OCI-LY1 (cell line): ENCODE data around the gene DDX28.
A peak's percentile ranks its signal among the peaks of the same experiment; 100 is the strongest.

Experiments used
- H2AFZ ChIP-seq: fragments of 200-600 bp; sonication (generic), shearing (Covaris generic); 2 replicates; pipeline ENCODE4 v1.6.0; 2014; ENCODE audit warnings: antibody characterized with exemption, mild to moderate bottlenecking, low read length
- H3F3A ChIP-seq: fragments of 200-600 bp; sonication (generic), shearing (Covaris generic); 2 replicates; pipeline ENCODE4 v1.6.0; 2014; ENCODE audit warnings: mild to moderate bottlenecking, antibody characterized with exemption, low read length, moderate library complexity; ENCODE audit not compliant: insufficient read depth
- H3K27ac ChIP-seq: fragments of 200-600 bp; sonication (generic); 2 replicates; pipeline ENCODE4 v1.5.1; 2014; ENCODE audit warnings: low read length, mixed run types, mild to moderate bottlenecking, low read depth; ENCODE audit not compliant: poor library complexity, severe bottlenecking
- H3K27me3 ChIP-seq: fragments of 200-600 bp; sonication (generic); 2 replicates; pipeline ENCODE4 v1.6.0; 2014; ENCODE audit warnings: antibody characterized with exemption, mild to moderate bottlenecking, low read length, moderate library complexity; ENCODE audit not compliant: insufficient read depth
- H3K36me3 ChIP-seq: fragments of 200-600 bp; sonication (generic); 2 replicates; pipeline ENCODE4 v1.6.1; 2014; ENCODE audit warnings: mild to moderate bottlenecking, antibody characterized with exemption, low read length, moderate library complexity, mixed read lengths; ENCODE audit not compliant: insufficient read depth
- H3K4me1 ChIP-seq: fragments of 200-600 bp; sonication (generic); 2 replicates; pipeline ENCODE4 v1.5.1; 2014; ENCODE audit warnings: mild to moderate bottlenecking, low read length, moderate library complexity; ENCODE audit not compliant: insufficient read depth, severe bottlenecking
- H3K4me2 ChIP-seq: fragments of 200-600 bp; sonication (generic), shearing (Covaris generic); 2 replicates; pipeline ENCODE4 v1.6.1; 2014; ENCODE audit warnings: low read length
- H3K4me3 ChIP-seq: fragments of 200-600 bp; sonication (generic); 2 replicates; pipeline ENCODE4 v1.5.1; 2014; ENCODE audit warnings: low read length, low read depth, mild to moderate bottlenecking, mixed read lengths; ENCODE audit not compliant: poor library complexity, severe bottlenecking
- H3K79me2 ChIP-seq: fragments of 200-600 bp; shearing (Covaris generic); 2 replicates; pipeline ENCODE4 v1.6.1; 2016; ENCODE audit warnings: mixed run types, low read length, mixed read lengths; ENCODE audit not compliant: insufficient read depth
- H3K9ac ChIP-seq: fragments of 200-600 bp; sonication (generic), shearing (Covaris generic); 2 replicates; pipeline ENCODE4 v1.6.1; 2014; ENCODE audit warnings: mild to moderate bottlenecking, low read length, mixed read lengths
- H3K9me2 ChIP-seq: fragments of 200-600 bp; sonication (generic), shearing (Covaris generic); 2 replicates; pipeline ENCODE4 v1.6.1; 2014; ENCODE audit warnings: low read depth, mild to moderate bottlenecking, low read length, mixed read lengths
- H3K9me3 ChIP-seq: fragments of 200-600 bp; shearing (Covaris generic); 2 replicates; pipeline ENCODE4 v1.6.1; 2014; ENCODE audit warnings: low read length, mixed read lengths
- H4K20me1 ChIP-seq: fragments of 200-600 bp; sonication (generic), shearing (Covaris generic); 2 replicates; pipeline ENCODE4 v1.6.0; 2016; ENCODE audit warnings: mild to moderate bottlenecking, low read length; ENCODE audit not compliant: insufficient read depth
- CTCF ChIP-seq: fragments of 200-600 bp; sonication (generic), shearing (Covaris generic); IDR thresholded peaks from 2 replicates; pipeline ENCODE4 v1.5.1; 2017; ENCODE audit warnings: mild to moderate bottlenecking, antibody characterized with exemption, low read length, moderate library complexity, mixed read lengths
- EZH2 ChIP-seq: fragments of 200-600 bp; sonication (generic), shearing (Covaris generic); IDR thresholded peaks from 2 replicates; pipeline ENCODE4 v1.8.0; 2017; ENCODE audit warnings: borderline replicate concordance, mixed run types, mild to moderate bottlenecking, antibody characterized with exemption, low read length, moderate library complexity, mixed read lengths

The DDX28 gene

GRCh38 chr16:68040506-68041288 lies 17.7 kb upstream of the DDX28 start:
- H3K4me2 ChIP-seq = no peak overlapping the region
- no peak overlapping the region for H2AFZ ChIP-seq
- H3K27ac ChIP-seq = peak overlapping the region; percentile 90
- TF ChIP-seq CTCF (peak; percentile 93), EZH2 (no peak)
- no peaks in the 10 kb centered on the region for H3K79me2 ChIP-seq
- H4K20me1 ChIP-seq = no peaks in the 10 kb centered on the region
- H3K9me3 ChIP-seq = no peaks in the 10 kb centered on the region
- H3K4me1 ChIP-seq = peaks cover 24% of the 10 kb centered on the region
- H3F3A ChIP-seq = no peaks in the 10 kb centered on the region
- no peak overlapping the region for H3K4me3 ChIP-seq
- H3K9ac ChIP-seq = no peak overlapping the region
- peaks cover 34% of the 10 kb centered on the region for H3K36me3 ChIP-seq
- no peaks in the 10 kb centered on the region for H3K27me3 ChIP-seq
- H3K9me2 ChIP-seq = no peaks in the 10 kb centered on the region

- Histone ChIP-seq H3F3A (no peaks in the 10 kb centered on the region), H3K36me3 (peaks cover 25% of the 10 kb centered on the region), H4K20me1 (no peaks in the 10 kb centered on the region), H3K9ac (peak overlapping the region; percentile 54), H3K27ac (peak overlapping the region; percentile 90), H3K9me2 (no peaks in the 10 kb centered on the region), H3K4me2 (peak overlapping the region; percentile 51), H3K4me3 (peak overlapping the region; percentile 37), H3K79me2 (no peaks in the 10 kb centered on the region), H3K27me3 (no peaks in the 10 kb centered on the region), H3K9me3 (no peaks in the 10 kb centered on the region), H2AFZ (no peak overlapping the region), H3K4me1 (peaks cover 24% of the 10 kb centered on the region)
- TF ChIP-seq EZH2 (no peak), CTCF (no peak)
These were observed 15.0 kb upstream of the DDX28 start for GRCh38 chr16:68037841-68038597.

GRCh38 chr16:68035227-68035626 lies 12.2 kb upstream of the DDX28 start:
- H2AFZ ChIP-seq = no peak overlapping the region
- H3K79me2 ChIP-seq = no peaks in the 10 kb centered on the region
- H3K4me2 ChIP-seq = no peak overlapping the region
- no peak overlapping the region for H3K4me3 ChIP-seq
- no peaks in the 10 kb centered on the region for H3K9me2 ChIP-seq
- H3K9ac ChIP-seq = no peak overlapping the region
- H3K36me3 ChIP-seq = peaks cover 14% of the 10 kb centered on the region
- H4K20me1 ChIP-seq = no peaks in the 10 kb centered on the region
- no peaks in the 10 kb centered on the region for H3K9me3 ChIP-seq
- H3F3A ChIP-seq = no peaks in the 10 kb centered on the region
- H3K27me3 ChIP-seq = no peaks in the 10 kb centered on the region
- peaks cover 24% of the 10 kb centered on the region for H3K4me1 ChIP-seq
- TF ChIP-seq CTCF = no peak
- no peak for TF ChIP-seq EZH2
- H3K27ac ChIP-seq = no peak overlapping the region
